Mucosa of stomach (tissue), 1 donor: ENCODE data around the gene EPS8L1.

ENCODE experiments used
- H3K27me3 ChIP-seq: one replicate; pipeline ENCODE4 v1.7.0; 2013; ENCODE audit warnings: mild to moderate bottlenecking, low read length; ENCODE audit not compliant: control insufficient read depth, insufficient read depth
- H3K36me3 ChIP-seq: one replicate; pipeline ENCODE4 v1.7.0; 2013; ENCODE audit warnings: low read length; ENCODE audit not compliant: control insufficient read depth, insufficient read depth
- H3K4me1 ChIP-seq: one replicate; pipeline ENCODE4 v1.7.0; 2013; ENCODE audit warnings: mild to moderate bottlenecking, low read length; ENCODE audit not compliant: control insufficient read depth, insufficient read depth
- H3K4me3 ChIP-seq: one replicate; pipeline ENCODE4 v1.7.0; 2013; ENCODE audit warnings: low read length
- H3K9ac ChIP-seq: one replicate; pipeline ENCODE4 v1.7.0; 2013; ENCODE audit warnings: mild to moderate bottlenecking, low read length, moderate library complexity
- H3K9me3 ChIP-seq: one replicate; pipeline ENCODE4 v1.7.0; 2013; ENCODE audit warnings: mild to moderate bottlenecking, low read length, moderate library complexity; ENCODE audit not compliant: control insufficient read depth
- donor health status: Pancreatic carcinoma.

The EPS8L1 gene

GRCh38 chr19:55071913-55072312 is 3.8 kb upstream of the EPS8L1 start:
- Histone ChIP-seq H3K9ac (peak overlapping the region; percentile 48), H3K36me3 (no peaks in the 10 kb centered on the region), H3K9me3 (no peaks in the 10 kb centered on the region), H3K4me1 (peaks cover 56% of the 10 kb centered on the region), H3K4me3 (no peak overlapping the region), H3K27me3 (peaks cover 9% of the 10 kb centered on the region)

- Histone ChIP-seq H3K4me3 (peak overlapping the region; percentile 60), H3K9ac (peak overlapping the region; percentile 90), H3K36me3 (no peaks in the 10 kb centered on the region), H3K27me3 (peaks cover 18% of the 10 kb centered on the region), H3K9me3 (no peaks in the 10 kb centered on the region), H3K4me1 (peaks cover 55% of the 10 kb centered on the region)
Measured at GRCh38 chr19:55076321-55076720, 652 bp downstream of the EPS8L1 start.

DNA sequence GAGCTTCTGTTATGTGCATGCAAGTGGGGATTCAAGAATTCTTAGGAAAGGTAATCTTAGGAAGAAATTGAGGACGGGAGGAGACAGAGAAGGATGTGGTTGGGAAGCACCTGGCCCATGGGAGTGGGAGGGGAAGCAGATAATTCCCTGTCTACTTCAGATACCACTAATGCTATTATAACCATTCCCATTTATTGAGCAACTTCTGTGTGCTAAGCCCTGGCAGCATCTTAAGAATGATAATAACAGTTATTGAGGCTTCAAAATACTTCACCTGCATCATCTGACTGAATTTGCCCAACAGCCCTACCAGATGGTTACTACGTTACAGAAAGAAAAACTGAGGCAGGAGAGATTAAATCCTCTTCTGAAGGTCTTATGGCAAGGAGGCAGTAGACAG is 1.4 kb downstream of the EPS8L1 start:
- no peak overlapping the region for H3K9ac ChIP-seq
- no peaks in the 10 kb centered on the region for H3K36me3 ChIP-seq
- H3K4me1 ChIP-seq: peaks cover 52% of the 10 kb centered on the region
- H3K9me3 ChIP-seq: no peaks in the 10 kb centered on the region
- H3K4me3 ChIP-seq: no peak overlapping the region
- peaks cover 25% of the 10 kb centered on the region for H3K27me3 ChIP-seq

GRCh38 chr19:55078996-55079395 is 3.3 kb downstream of the EPS8L1 start:
- Histone ChIP-seq H3K4me1 (peaks cover 51% of the 10 kb centered on the region), H3K4me3 (no peak overlapping the region), H3K9me3 (no peaks in the 10 kb centered on the region), H3K36me3 (no peaks in the 10 kb centered on the region), H3K9ac (peak overlapping the region; percentile 37), H3K27me3 (peaks cover 33% of the 10 kb centered on the region)

GRCh38 chr19:55079400-55080038 is 3.9 kb downstream of the EPS8L1 start:
- H3K36me3 ChIP-seq: no peaks in the 10 kb centered on the region
- no peaks in the 10 kb centered on the region for H3K9me3 ChIP-seq
- H3K4me3 ChIP-seq: no peak overlapping the region
- no peak overlapping the region for H3K9ac ChIP-seq
- peaks cover 51% of the 10 kb centered on the region for H3K4me1 ChIP-seq
- H3K27me3 ChIP-seq: peaks cover 38% of the 10 kb centered on the region

DNA sequence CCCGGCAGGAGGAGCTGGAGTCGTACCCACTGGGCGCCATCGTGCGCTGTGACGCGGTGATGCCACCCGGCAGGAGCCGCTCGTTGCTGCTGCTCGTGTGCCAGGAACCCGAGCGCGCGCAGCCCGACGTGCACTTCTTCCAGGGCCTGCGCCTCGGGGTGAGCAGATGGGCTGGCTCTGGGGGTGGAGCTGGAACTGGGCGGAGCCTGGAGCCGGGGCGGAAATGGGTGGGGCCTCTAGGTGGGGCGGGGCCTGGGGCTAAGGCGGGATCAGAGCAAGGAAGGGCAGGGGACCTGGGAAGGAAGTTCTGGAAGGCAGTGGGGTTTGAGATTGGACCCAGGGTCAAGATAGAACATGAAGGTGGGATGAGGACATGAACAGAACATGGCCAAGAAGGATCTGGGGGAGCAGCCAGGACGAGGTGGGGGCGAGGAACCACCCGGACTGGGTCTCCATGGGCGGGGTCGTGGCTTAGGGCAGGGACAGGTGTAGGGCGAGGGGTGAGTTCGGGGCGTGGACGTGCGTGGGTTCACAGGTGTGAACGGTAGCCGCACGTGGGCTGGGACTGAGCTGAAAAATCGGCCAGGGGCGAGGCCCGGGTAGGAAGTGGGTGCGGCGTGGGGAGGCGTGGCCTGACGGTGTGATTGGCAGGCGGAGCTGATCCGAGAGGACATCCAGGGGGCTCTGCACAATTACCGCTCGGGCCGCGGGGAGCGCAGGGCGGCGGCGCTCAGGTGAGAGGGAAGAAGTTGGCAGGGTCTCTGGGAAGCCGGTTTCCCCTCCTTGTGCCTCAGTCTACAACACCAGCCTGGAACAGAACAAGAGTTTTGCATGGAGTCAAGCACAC is 4.7 kb downstream of the EPS8L1 start:
- no peak overlapping the region for H3K9ac ChIP-seq
- peaks cover 46% of the 10 kb centered on the region for H3K4me1 ChIP-seq
- H3K27me3 ChIP-seq: peaks cover 41% of the 10 kb centered on the region
- no peaks in the 10 kb centered on the region for H3K9me3 ChIP-seq
- H3K4me3 ChIP-seq: no peak overlapping the region
- no peaks in the 10 kb centered on the region for H3K36me3 ChIP-seq

- Histone ChIP-seq H3K4me1 (peaks cover 43% of the 10 kb centered on the region), H3K9ac (no peak overlapping the region), H3K36me3 (no peaks in the 10 kb centered on the region), H3K4me3 (no peak overlapping the region), H3K9me3 (no peaks in the 10 kb centered on the region), H3K27me3 (peaks cover 45% of the 10 kb centered on the region)
Measured at GRCh38 chr19:55080968-55081769, 5.5 kb downstream of the EPS8L1 start.

GRCh38 chr19:55081770-55082019 is 6.0 kb downstream of the EPS8L1 start:
- peaks cover 45% of the 10 kb centered on the region for H3K4me1 ChIP-seq
- H3K27me3 ChIP-seq: peaks cover 46% of the 10 kb centered on the region
- H3K36me3 ChIP-seq: no peaks in the 10 kb centered on the region
- H3K4me3 ChIP-seq: no peak overlapping the region
- H3K9ac ChIP-seq: no peak overlapping the region
- H3K9me3 ChIP-seq: no peaks in the 10 kb centered on the region

- Histone ChIP-seq H3K36me3 (no peaks in the 10 kb centered on the region), H3K4me3 (no peak overlapping the region), H3K4me1 (peaks cover 45% of the 10 kb centered on the region), H3K9ac (no peak overlapping the region), H3K9me3 (no peaks in the 10 kb centered on the region), H3K27me3 (peaks cover 45% of the 10 kb centered on the region)
Measured at GRCh38 chr19:55082020-55082851, 6.6 kb downstream of the EPS8L1 start.

- Histone ChIP-seq H3K4me3 (no peak overlapping the region), H3K9ac (no peak overlapping the region), H3K27me3 (peaks cover 45% of the 10 kb centered on the region), H3K36me3 (peaks cover 8% of the 10 kb centered on the region), H3K4me1 (peaks cover 53% of the 10 kb centered on the region), H3K9me3 (no peaks in the 10 kb centered on the region)
Measured at GRCh38 chr19:55083004-55083850, 7.6 kb downstream of the EPS8L1 start.

- H3K27me3 ChIP-seq: peaks cover 40% of the 10 kb centered on the region
- H3K4me1 ChIP-seq: peaks cover 51% of the 10 kb centered on the region
Measured at GRCh38 chr19:55084416-55084815, 8.7 kb downstream of the EPS8L1 start.

More at GRCh38 chr19:55084416-55084815, 8.7 kb downstream of the EPS8L1 start:
- Histone ChIP-seq H3K4me3 (no peak overlapping the region), H3K36me3 (peaks cover 11% of the 10 kb centered on the region), H3K9ac (no peak overlapping the region), H3K9me3 (no peaks in the 10 kb centered on the region)
